H9 (cell line): ENCODE results near the gene HOXD11. TPM values are rescaled to one million over a fixed set of nuclear protein-coding genes. Genes with fewer than 3 reads are reported as not detected.

Experiments
- DNase-seq: peaks from one replicate; pipeline ENCODE4 v3.0.0-alpha.2; 2017
- H2AFZ ChIP-seq: one replicate; pipeline ENCODE4 v1.6.1; 2013; ENCODE audit warnings: mild to moderate bottlenecking, low read length, control low read depth, moderate library complexity
- H2AK5ac ChIP-seq: 2 replicates; pipeline ENCODE4 v1.6.1; 2013; ENCODE audit warnings: low read length, control low read depth, mixed read lengths; ENCODE audit not compliant: insufficient read length
- H2BK120ac ChIP-seq: one replicate; pipeline ENCODE4 v1.6.1; 2013; ENCODE audit warnings: low read depth, mild to moderate bottlenecking, low read length, control low read depth, inconsistent platforms; ENCODE audit not compliant: poor library complexity, severe bottlenecking
- H2BK12ac ChIP-seq: 2 replicates; pipeline ENCODE4 v1.6.1; 2013; ENCODE audit warnings: low read length, control low read depth, mixed read lengths, low read depth; ENCODE audit not compliant: insufficient read length
- H2BK15ac ChIP-seq: 2 replicates; pipeline ENCODE4 v1.6.1; 2013; ENCODE audit warnings: low read depth, low read length, control low read depth
- H2BK20ac ChIP-seq: one replicate; pipeline ENCODE4 v1.6.1; 2013; ENCODE audit warnings: low read depth, mild to moderate bottlenecking, low read length, control low read depth, inconsistent platforms; ENCODE audit not compliant: poor library complexity, severe bottlenecking
- H2BK5ac ChIP-seq: 2 replicates; pipeline ENCODE4 v1.6.1; 2013; ENCODE audit warnings: low read length, control low read depth, mixed read lengths; ENCODE audit not compliant: insufficient read length
- H3K14ac ChIP-seq: 2 replicates; pipeline ENCODE4 v1.6.1; 2013; ENCODE audit warnings: low read length, control low read depth; ENCODE audit not compliant: insufficient read depth
- H3K18ac ChIP-seq: 2 replicates; pipeline ENCODE4 v1.6.1; 2013; ENCODE audit warnings: low read depth, mild to moderate bottlenecking, mixed read lengths, low read length, control low read depth; ENCODE audit not compliant: insufficient read length
- H3K23ac ChIP-seq: 2 replicates; pipeline ENCODE4 v1.6.1; 2013; ENCODE audit warnings: low read length, control low read depth, mixed read lengths, low read depth; ENCODE audit not compliant: insufficient read length
- H3K23me2 ChIP-seq: 2 replicates; pipeline ENCODE4 v1.6.1; 2013; ENCODE audit warnings: low read depth, mild to moderate bottlenecking, mixed read lengths, low read length, control low read depth; ENCODE audit not compliant: insufficient read length, poor library complexity, severe bottlenecking
- H3K27ac ChIP-seq: 2 replicates; pipeline ENCODE4 v1.5.1; 2013; ENCODE audit warnings: low read length, control low read depth, mixed read lengths, low read depth; ENCODE audit not compliant: insufficient read length
- H3K27me3 ChIP-seq: 2 replicates; pipeline ENCODE4 v1.6.1; 2013; ENCODE audit warnings: low read length, control low read depth, inconsistent platforms; ENCODE audit not compliant: insufficient read depth
- H3K4ac ChIP-seq: 2 replicates; pipeline ENCODE4 v1.6.1; 2013; ENCODE audit warnings: low read depth, mild to moderate bottlenecking, control low read depth, inconsistent platforms, low read length, moderate library complexity
- H3K4me1 ChIP-seq: 2 replicates; pipeline ENCODE4 v1.6.1; 2013; ENCODE audit warnings: low read length, control low read depth, inconsistent platforms; ENCODE audit not compliant: insufficient read depth
- H3K4me2 ChIP-seq: 2 replicates; pipeline ENCODE4 v1.6.1; 2013; ENCODE audit warnings: low read length, control low read depth, mixed read lengths; ENCODE audit not compliant: insufficient read length, insufficient read depth
- H3K56ac ChIP-seq: 2 replicates; pipeline ENCODE4 v1.6.1; 2013; ENCODE audit warnings: low read depth, mild to moderate bottlenecking, mixed read lengths, low read length, control low read depth; ENCODE audit not compliant: insufficient read length
- H3K79me1 ChIP-seq: 2 replicates; pipeline ENCODE4 v1.6.1; 2013; ENCODE audit warnings: low read depth, mild to moderate bottlenecking, moderate library complexity, low read length, control low read depth, inconsistent platforms; ENCODE audit not compliant: insufficient read depth, poor library complexity, severe bottlenecking
- H3K79me2 ChIP-seq: 2 replicates; pipeline ENCODE4 v1.6.1; 2013; ENCODE audit warnings: low read length, control low read depth, inconsistent platforms; ENCODE audit not compliant: insufficient read depth
- H3K9ac ChIP-seq: 2 replicates; pipeline ENCODE4 v1.6.1; 2013; ENCODE audit warnings: low read length, control low read depth, mixed read lengths; ENCODE audit not compliant: insufficient read length; ENCODE audit errors: extremely low read depth
- H3K9me3 ChIP-seq: one replicate; pipeline ENCODE4 v1.6.1; 2013; ENCODE audit warnings: low read depth, low read length, inconsistent platforms; ENCODE audit not compliant: control insufficient read depth
- H3T11ph ChIP-seq: one replicate; pipeline ENCODE4 v1.6.1; 2013; ENCODE audit warnings: mild to moderate bottlenecking, low read length, control low read depth, inconsistent platforms
- H4K20me1 ChIP-seq: one replicate; pipeline ENCODE4 v1.6.1; 2013; ENCODE audit not compliant: control insufficient read depth, insufficient read length, insufficient read depth
- H4K5ac ChIP-seq: 2 replicates; pipeline ENCODE4 v1.6.1; 2013; ENCODE audit warnings: low read depth, mild to moderate bottlenecking, mixed read lengths, low read length, control low read depth; ENCODE audit not compliant: insufficient read length
- H4K8ac ChIP-seq: replicated peaks from 2 replicates; pipeline ENCODE4 v1.6.1; 2013; ENCODE audit warnings: low read length, control low read depth, mixed read lengths, low read depth; ENCODE audit not compliant: insufficient read length
- H4K91ac ChIP-seq: 2 replicates; pipeline ENCODE4 v1.6.1; 2013; ENCODE audit warnings: low read depth, mild to moderate bottlenecking, moderate library complexity, mixed read lengths, low read length, control low read depth; ENCODE audit not compliant: insufficient read length
- H3K27ac Mint-ChIP-seq, 3 experiments: 2 replicates in 2 of 3; 3 replicates in 1 of 3; pipeline ENCODE4 v1.8.0; 2020 to 2021; ENCODE audit warnings: mixed read lengths in 3 of 3, mild to moderate bottlenecking in 1 of 3, moderate library complexity in 1 of 3
- H3K27me3 Mint-ChIP-seq: 2 replicates; pipeline ENCODE4 v1.8.0; 2021; ENCODE audit warnings: low read depth, mild to moderate bottlenecking, moderate library complexity, mixed read lengths
- H3K36me3 Mint-ChIP-seq, 3 experiments: 2 replicates in 2 of 3; 3 replicates in 1 of 3; pipeline ENCODE4 v1.8.0; 2020 to 2021; ENCODE audit warnings: low read depth in 3 of 3, mixed read lengths in 3 of 3; ENCODE audit not compliant: insufficient read depth in 1 of 3
- H3K4me1 Mint-ChIP-seq, 2 experiments: 2 replicates each; pipeline ENCODE4 v1.8.0; 2020; ENCODE audit warnings: mixed read lengths in 2 of 2
- H3K4me3 Mint-ChIP-seq, 2 experiments: 2 replicates in 1 of 2; 3 replicates in 1 of 2; pipeline ENCODE4 v1.8.0; 2020 to 2021; ENCODE audit warnings: mild to moderate bottlenecking in 2 of 2, mixed read lengths in 2 of 2, moderate library complexity in 1 of 2
- H3K9me3 Mint-ChIP-seq, 2 experiments: 2 replicates in 1 of 2; 3 replicates in 1 of 2; pipeline ENCODE4 v1.8.0; 2020; ENCODE audit warnings: mild to moderate bottlenecking in 2 of 2, mixed read lengths in 2 of 2, moderate library complexity in 1 of 2
- CTCF ChIP-seq: fragments of 200-600 bp; sonication (generic); conservative IDR thresholded peaks from 3 replicates; pipeline ENCODE4 v1.8.0; 2021; ENCODE audit warnings: antibody characterized with exemption, mild to moderate bottlenecking
- WGBS: extraction: QIAGEN DNeasy Blood & Tissue Kit; methylation state at CpG from one replicate; pipeline ENCODE4 v1.1.7; 2013; ENCODE audit warnings: missing lambda C conversion rate, low lambda C conversion rate, mixed read lengths; ENCODE audit not compliant: insufficient read length; ENCODE audit errors: extremely low coverage; 5-methylcytosine and 5-hydroxymethylcytosine counted together
- total RNA-seq: library from RNA; stranded (reverse); gene quantifications from 2 replicates; pipeline ENCODE4 v1.2.1, GENCODE V29; 2021

Gene HOXD11
- total RNA-seq, 1 experiment from 2014 or later = not detected

DNA sequence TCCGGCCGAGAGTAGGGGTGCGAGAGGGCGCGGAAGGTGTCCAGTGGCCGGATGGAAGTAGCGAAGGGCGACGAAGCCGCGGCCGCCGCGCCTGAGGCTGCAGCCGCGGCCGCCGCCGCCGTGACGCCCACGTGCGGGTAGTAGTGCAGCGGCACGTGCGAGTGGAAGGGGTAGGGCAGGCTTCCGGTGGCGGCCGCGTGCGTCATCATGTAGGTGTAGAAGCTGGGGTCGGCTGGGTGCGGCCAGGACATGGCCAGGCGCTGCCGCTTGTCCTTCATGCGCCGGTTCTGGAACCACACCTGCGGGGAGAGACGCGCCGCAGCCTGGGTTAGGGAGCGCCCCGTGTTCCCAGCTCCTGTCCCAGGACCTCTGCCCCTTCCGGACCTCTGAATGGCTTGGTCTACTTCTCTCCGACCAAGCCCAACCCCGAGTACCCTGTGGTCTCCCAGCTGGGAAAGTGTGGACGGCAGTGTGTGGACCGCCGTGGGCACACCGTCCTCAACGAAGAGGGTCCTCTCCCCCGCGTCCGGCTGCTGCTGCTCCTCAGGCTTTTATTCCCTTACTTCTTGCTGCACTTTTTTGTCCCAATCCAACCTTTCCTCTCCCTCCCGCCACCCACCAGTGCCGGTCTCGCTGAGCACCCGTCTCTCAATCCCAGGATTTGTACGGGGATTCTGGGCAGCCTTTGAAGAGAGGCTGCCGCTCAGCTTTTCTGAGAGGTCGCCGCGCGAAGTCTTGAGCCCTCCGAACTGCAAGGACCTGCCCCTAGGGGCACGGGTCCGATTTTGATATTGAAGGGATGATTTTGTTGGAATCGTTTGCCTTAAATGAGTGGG, 26.3 kb upstream of the HOXD11 start:
- no peak overlapping the region for H3K9ac ChIP-seq
- H3K4ac ChIP-seq = no peak overlapping the region
- no peak overlapping the region for H2BK5ac ChIP-seq
- H3K27ac Mint-ChIP-seq = no peak overlapping the region
- no peak overlapping the region for H3K23ac ChIP-seq
- H3K4me1 Mint-ChIP-seq = peaks cover 20 to 46% of the 10 kb centered on the region in 2 experiments
- H2BK120ac ChIP-seq = no peak overlapping the region
- no peaks in the 10 kb centered on the region for H3K79me1 ChIP-seq
- no peak overlapping the region for H2BK12ac ChIP-seq
- H3K9me3 ChIP-seq = no peaks in the 10 kb centered on the region
- peaks cover 96% of the 10 kb centered on the region for H3K27me3 Mint-ChIP-seq
- H2AFZ ChIP-seq = no peak overlapping the region
- H2BK15ac ChIP-seq = no peak overlapping the region
- no peak overlapping the region for H2AK5ac ChIP-seq
- no peaks in the 10 kb centered on the region for H3K4me1 ChIP-seq
- no peak for TF ChIP-seq CTCF
- no CpG with 5 or more reads among the region's 68 CpGs for WGBS
- no peak overlapping the region for H4K5ac ChIP-seq
- H3K27me3 ChIP-seq = peaks cover 87% of the 10 kb centered on the region
- H4K20me1 ChIP-seq = no peaks in the 10 kb centered on the region
- no peak overlapping the region for H3T11ph ChIP-seq
- no peak overlapping the region for H4K91ac ChIP-seq
- no peak overlapping the region; the same call in 1 of the 2 replicates for H3K14ac ChIP-seq
- H3K36me3 Mint-ChIP-seq = no peaks in the 10 kb centered on the region
- no peaks in the 10 kb centered on the region for H3K79me2 ChIP-seq
- no peak overlapping the region for H3K56ac ChIP-seq
- H3K23me2 ChIP-seq = peaks cover 7% of the 10 kb centered on the region
- H3K27ac ChIP-seq = no peak overlapping the region
- peak; percentile 58 for DNase-seq
- H3K18ac ChIP-seq = no peak overlapping the region
- no peak overlapping the region for H2BK20ac ChIP-seq
- peaks cover 5 to 6% of the 10 kb centered on the region in 2 experiments; a peak in 4 of 5 replicates for H3K9me3 Mint-ChIP-seq
- no peak overlapping the region for H4K8ac ChIP-seq
- peak overlapping the region; percentile 49 to 73 for H3K4me3 Mint-ChIP-seq
- peak overlapping the region; percentile 50 for H3K4me2 ChIP-seq
